Activated naive CD8-positive, alpha-beta T cell treated with anti-CD3 and anti-CD28 coated beads, Interleukin-2, amount 50 U/mL, for 16 hours (primary cell): ENCODE measurements around the gene PTPRD.

Experiments
- DNase-seq: peaks from one replicate; pipeline ENCODE4 v3.0.0-alpha.2; 2020; ENCODE audit warnings: low read depth, low spot score

Gene PTPRD

DNA sequence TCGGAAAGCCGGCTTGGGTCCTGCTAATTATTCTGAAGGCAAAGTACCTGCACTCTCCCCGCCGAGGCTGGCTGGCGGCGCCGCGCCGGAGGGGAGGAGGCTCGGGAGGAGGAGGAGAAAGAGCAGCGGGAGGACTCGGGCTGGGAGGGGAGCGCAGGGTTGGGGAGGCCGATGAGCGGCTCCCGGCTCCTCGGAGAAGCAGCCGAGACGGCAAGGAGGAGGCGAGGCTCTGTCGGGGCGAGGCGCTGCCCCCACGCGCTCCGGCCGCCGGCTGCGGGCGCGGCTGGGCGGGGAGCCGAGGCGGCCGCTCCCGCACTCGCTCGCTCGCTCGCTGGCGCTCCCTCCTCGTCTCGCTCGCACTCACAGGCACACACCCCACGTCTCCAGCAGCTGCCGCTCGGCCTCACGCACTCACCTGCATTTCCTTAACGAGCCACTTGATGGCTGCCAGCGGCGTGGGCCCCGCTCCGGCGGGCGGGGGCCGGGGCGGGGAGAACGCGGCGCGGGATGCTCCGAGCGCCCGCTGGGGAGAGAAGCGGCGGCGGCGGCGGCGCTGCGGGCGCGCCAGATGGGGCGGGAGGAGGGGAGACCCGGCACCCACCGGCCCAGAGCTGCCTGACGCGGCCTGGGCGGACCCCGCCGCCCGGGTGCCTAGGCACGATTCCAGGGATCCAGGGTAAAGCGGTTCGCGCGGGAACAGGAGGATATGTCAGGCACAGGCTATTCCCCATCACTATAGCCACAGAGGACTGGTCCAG is at the start of gene PTPRD:
Gene PTPRD, minus strand, starts transcription at position 362 of the 758 bp plus-strand sequence.
- no peak for DNase-seq

DNA sequence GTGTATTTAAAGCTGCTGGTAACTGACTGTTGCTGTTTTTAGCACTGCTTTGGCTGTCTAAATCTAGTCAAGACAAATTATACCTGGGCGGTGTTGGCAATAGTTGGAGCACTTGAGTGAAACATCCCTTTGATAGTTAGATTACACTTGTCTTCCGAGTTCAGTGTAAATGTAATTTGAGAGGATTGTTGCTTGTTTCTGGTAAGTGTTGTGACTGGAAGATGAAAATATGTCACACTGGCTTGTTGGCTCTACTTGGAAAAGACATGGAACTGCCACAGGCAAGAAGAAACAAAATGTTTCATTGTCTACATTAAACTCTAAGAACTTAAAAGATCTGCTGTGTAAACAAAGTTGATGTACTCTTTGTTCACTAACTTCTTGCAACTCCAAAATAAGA is 49.2 kb upstream of the PTPRD start:
- no peak for DNase-seq

DNA sequence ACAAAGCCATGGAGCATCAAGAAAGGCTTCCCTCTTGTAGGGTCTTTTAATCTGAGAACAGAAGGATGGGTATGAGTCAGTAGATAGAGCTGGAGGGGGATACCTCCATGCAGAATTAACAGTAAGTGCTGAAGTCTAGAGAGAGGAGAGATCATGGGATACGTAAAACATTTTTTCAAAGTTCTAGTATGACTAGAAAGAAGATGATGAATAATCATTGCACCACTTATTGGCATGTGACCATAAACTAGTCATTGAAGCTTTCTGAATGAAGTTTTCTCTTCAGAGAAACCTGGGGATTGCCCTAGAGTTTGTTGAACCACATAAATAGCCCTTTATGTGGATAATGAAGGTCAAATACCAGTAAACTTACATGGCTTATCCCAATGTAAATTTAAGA is 48.6 kb upstream of the PTPRD start:
- DNase-seq, result no peak

DNA sequence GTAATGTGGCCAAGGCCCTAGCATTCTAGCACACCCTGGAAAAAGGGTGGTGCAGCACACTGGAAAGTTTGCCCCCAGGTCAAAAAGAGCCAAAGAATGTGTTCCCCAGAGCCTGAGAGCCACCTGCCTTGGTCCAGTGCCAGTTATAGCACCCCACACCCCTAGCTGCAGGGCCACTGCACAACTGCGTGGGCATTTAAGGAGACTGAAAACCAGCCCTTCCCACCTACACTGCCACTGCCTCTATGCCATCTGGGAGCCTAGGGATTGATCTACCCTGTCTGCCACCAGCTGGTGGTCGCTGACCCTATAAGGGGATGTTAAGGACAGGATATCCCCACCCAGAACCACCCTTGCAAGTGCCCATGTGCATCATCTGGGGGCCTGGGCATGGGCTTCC is 38.2 kb upstream of the PTPRD start:
- no peak for DNase-seq

DNA sequence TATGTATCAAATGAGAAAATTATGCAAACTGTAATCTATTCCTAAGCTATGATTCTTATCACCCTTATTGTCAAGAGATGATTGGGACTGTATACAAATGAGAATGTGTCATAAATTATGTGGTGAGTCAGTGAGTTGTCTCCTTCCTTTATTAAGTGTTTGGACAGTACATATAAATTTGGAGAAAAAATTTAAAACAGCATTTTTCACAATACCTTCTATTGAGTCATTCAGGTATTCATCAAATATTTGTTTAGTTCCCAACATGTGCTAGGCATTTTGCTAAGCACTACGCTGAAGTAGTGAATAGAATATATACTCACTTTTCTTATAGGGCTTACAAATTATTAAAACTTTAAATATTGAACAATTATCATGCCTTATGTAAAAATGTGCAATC is 36.3 kb upstream of the PTPRD start:
- DNase-seq, result no peak

DNA sequence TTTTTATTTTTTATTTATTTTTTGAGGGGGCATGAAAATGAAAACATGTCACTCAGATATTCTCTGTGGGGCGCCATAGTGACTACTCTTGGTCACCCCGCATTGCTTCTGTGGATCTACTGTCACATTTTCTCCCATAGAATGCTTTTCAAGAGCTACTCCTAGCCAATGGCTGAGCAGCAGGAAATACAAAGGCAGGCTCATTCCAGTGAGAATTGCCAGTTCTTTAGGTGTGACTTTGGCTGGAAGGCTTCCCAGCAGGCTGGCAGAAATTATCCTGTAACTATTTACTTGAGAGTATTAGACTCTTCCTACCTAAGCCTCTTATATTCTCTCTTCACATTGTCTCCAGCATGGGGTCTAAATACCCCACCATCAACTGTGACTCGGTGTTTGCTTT is 21.0 kb upstream of the PTPRD start:
- DNase-seq, result no peak

DNA sequence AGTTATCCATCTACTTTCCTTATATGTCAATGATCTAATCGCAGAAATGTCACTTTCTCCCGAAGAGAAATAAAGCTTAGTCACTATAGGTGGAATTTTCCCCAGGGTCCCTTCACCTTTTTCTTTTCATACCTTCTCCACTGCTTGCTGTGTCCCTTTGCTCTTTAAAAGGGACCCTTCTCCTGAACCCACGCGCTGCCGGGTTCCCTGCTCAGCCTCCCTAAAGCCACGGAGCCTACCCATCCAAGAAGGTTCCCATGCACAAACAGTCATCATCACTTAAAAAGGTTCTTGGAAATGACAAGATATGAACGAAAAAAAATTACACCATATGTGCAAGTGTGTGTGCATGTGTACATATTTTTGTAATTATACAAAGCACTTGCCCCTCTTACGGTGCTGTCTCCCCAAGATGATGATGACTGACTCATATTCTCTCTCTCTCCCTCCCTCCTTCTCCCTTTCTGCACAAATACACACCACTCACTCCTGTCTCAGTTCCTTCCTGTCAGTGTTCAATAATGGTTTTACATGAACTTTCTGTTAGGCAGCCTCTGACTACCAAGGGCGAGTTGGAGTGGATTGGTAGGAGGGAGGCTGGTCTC is 1.5 kb upstream of the PTPRD start:
- DNase-seq, result no peak

DNA sequence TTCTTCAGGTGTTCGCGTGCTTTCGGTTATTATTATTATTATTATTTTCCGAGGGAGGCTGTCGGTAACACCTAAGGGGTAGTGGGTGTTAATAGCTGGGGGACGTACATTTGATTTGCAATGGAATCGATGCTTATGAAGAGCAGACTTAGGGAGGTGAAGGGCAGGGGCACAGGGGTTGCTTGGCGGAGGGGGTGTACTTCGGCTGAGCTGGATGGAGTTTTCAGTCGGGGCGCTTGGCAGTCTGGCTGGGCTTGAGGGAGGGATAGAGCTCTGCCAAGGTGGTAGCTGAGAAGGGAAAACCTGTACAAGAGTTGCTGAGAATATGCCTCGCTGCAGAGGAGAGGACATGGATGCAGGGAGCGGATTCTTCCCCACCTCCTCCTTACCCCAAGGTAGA is 617 bp upstream of the PTPRD start:
- no peak for DNase-seq

DNA sequence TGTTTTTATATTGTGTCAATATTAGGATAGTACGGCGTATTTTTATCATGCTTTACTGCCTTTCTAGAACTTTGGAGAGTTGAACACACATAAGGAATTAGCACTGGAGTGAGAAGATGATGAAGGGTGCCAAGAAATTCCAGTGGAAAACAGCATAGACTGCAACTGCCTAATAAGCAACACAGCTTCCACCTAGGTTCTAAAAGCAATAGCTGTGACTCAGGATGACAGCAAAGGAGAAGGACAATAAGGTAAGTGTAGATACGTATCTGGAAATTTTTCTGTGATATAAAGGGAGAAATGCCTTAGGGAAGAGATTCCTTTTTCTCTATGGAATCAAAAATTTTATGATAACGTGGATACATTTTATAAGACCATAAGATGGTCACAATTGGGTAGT is 7.4 kb downstream of the PTPRD start:
- DNase-seq, result no peak

DNA sequence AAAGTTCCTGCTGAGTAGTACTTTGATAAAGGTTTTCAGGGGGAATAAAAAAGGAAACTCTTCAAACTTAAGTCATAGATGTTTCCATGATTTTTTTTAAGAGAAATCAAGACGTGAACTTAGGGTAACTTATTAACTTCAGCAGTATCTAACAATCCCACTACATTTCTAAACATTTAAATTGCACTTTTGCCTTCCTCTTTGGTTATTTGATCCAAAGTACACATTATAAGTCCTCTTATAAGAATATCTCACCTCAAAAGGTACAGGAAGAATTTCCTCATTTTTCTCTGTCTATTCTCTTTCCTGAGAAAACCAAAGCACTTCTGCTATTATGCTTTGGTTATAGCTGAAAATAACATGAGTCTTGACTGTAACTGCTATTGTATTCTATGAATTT is 7.9 kb downstream of the PTPRD start:
- no peak for DNase-seq

DNA sequence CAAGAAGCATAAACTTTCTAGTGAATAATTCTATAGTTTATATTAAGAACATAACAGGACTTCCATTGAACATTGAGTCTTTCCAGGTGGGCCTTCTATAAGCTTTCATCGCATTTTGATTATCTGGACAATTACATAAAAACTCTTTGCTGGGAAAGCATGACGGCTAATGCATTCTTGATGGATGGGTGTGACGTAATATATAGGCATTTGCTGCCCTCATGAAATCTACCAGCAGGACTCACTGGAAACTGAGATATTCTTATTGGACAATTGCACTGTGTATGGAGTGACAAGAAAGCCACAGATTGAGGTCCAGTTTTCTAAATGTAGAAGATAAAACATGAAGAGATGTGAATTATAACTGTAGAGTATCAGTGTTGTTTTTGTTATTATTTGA is 15.0 kb downstream of the PTPRD start:
- no peak for DNase-seq

DNA sequence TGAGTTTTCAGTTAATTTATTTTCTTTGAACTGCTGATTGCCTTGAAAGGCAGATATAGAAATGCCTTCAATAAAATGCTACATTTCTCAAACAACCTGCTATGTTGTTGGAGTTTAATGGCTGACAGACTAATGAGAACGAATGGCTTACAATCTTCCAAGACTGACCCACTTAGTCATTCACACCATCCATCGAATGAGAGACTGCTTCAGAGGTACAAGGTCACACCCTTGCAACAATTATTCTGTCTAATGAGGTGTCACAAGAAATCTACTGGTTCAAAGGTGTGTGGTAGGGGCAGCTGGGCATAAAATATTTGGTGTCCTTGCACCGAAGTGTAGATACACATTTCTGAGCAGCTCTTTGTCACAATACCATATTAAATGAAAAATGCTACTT is 18.3 kb downstream of the PTPRD start:
- DNase-seq, result no peak

DNA sequence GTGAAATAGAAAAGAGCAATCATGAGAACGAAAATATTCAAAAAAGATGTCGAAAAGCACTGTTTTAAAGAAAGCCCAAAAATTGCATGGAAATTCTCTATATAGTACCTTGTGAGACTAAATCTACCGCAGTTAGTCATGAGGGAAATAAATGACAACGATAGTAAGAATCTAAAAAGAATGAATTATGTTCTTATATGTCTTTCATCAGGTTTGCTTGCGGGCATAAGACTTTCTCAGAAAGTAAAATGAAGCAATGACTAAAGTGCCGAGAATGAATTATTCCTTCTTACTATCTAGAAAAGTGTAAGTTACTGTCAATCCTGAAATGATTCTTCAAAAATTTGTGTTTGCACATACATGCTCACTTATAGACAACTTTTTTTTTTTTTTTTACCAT is 26.4 kb downstream of the PTPRD start:
- no peak for DNase-seq

DNA sequence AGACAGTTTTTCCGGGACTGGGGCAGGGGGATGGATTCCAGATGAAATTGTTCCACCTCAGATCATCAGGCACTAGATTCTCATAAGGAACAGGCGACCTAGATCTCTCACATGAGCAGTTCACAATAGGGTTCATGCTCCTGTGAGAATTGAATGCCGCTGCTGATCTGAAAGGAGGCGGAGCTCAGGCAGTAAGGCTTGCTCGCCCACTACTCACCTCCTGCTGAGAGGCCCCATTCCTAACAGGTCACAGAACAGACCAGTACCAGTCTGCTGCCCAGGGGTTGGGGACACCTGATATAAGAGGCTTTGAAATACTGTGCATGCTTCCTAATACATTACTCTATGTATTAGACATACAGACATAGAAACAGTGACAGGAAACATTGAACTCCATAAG is 41.1 kb downstream of the PTPRD start:
- no peak for DNase-seq

DNA sequence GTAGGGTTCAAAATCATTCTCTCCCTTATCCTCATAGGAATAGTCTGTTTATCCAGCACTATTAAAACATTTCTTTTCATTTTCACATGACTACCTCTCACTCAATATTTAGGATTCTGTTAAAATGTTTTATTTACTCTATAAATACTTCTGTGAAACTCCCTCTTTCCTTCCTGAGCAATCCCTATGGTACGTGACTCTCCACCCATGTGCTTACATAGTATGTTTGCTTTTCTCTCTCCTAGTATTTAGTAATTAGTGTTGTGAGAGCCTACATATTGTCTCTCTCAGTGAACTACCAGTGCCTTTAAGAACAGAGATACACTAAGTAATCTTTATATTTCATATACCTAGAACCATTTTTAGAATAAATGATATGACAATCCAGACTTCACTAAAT is 46.0 kb downstream of the PTPRD start:
- no peak for DNase-seq

DNA sequence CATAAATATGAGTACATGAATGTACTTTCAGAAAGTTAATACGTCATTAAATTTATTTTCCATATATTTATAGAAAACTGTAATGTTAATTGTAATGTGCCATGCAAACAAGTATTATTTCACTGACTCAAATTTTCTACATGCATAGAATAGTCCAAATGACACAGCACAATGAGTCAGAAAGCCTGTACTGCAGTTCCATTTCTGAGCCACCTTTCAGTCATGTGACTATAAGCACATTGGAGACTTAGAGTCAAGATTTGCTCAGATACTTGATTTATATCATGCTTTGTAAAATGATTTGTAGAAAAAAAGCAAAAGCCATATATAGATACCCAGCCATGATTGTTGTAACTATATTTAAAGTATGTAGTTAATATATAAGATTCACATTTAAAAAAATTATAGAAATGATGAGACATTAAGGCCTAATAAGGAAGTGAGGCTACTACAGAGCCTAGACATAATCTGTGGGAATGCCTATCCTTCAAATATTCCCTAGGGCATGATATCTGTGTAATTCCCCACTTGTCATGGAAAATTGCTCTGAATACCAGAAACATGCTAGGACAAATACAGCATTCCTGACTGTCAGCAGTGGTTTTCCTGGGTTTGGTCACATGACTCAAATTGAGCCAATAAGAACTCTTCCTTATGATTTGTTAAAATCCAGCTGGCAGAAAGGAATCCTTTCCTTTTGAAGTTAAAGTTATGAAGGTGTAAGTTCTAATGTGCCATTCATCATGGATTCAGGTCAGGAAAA is 50.0 kb downstream of the PTPRD start:
- DNase-seq, result no peak

DNA sequence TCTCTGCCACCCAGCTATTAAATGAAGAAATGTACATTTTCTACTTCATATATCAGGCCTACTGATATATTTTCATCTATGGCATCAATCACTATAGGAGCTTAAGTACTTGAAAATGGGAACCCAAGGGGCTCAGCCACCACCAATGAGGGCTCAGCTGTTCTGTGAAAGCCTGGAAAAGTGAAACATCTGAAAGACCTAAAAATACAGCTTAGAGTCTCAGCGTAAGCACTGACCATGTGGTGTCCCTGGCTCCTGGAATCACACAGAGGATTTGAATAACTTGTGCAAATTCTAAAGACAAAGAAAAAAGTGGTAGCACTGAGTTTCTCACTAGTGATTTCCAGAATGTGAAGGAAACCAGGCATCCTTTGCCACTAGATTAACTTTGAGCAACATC is 64.5 kb downstream of the PTPRD start:
- no peak for DNase-seq

DNA sequence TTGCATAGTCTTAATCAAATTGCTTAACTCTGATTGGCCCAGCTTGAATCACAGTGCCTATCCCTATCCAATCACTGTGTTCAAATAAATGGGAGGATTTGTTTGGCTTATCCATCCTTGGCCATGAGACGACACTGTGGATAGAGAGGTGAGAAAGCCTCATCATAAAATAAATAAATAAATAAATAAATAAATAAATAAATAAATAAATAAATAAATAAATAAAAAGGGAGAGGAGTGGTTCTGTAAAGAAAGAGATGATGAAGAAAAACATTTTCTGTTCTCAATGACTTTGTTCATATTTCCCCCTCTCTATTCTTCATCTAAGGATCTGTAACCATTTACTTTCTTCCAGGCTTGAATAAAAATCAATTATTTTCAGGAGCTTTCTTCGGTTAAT is 74.7 kb downstream of the PTPRD start:
- no peak for DNase-seq

DNA sequence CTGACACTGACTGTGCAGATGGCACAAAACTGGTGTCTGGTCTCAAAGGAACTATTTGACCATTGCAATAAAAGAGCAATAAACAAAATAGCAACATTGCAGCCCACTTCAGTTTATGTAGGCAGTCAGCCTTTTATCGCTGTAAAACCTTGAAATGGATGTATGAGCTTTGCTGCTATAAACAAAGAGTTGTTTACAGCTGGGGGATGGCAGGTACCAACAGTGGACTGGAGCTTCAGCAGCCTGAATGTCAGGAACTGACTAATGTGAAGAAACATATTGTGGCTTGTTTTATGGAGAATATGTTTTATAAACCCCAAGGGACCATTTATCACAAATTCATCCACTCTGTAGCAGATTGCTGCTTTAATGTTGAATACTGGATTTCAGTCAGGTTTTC is 78.0 kb downstream of the PTPRD start:
- no peak for DNase-seq

DNA sequence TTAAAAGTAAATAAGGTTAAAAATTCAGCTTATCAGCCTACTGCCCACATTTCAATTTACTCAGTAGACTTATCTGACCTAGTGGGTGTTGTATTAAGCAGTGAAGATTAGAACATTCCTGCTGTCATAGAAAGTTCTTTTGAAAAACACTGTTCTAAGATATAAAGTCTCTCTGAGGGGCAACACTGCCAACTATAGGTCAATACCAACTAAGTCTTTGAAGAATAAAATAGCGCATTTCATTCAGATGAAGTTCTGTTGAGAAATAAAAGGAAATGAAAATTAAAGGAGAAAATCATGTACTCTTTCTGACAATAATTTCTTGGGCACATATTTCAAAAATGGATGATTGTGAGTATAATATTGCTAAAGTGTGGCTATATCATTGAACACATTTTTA is 86.8 kb downstream of the PTPRD start:
- DNase-seq, result no peak

DNA sequence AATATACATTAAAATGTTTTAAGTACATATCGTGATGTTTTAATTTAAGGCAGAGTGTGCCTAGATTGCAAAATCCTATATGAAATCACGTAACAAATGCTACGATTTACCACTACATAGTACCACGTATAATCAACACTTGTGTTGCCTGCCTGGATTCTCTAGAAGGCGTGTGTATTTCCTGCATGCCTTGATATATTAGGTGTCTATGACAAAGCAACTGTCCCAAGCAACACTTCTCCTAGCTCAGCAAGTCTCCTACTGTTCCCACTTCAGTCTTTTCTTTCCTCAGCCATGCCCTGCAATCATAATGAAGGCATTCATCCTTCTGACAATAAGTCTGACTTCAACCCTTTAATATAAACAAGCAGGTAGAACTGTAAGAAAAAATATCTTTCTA is 89.6 kb downstream of the PTPRD start:
- DNase-seq, result no peak

DNA sequence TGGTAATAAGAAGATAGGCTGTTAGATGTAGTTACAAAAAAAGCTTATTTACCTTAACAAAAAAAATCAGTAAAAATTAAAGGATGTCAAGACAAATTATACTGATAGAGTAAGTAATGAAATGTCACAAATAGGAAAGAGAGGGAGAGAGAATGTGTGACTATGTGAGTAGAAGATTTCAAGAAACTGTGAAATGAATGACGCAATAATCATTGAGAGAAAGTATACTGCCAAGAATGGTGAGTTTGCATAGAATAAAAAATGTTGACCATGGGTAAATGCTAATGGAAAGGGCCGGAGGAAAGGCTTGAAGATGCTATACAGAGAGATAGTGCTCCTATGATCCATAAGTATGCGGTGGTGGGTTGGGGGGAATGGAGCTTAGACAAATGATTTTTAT is 100.7 kb downstream of the PTPRD start:
- no peak for DNase-seq

DNA sequence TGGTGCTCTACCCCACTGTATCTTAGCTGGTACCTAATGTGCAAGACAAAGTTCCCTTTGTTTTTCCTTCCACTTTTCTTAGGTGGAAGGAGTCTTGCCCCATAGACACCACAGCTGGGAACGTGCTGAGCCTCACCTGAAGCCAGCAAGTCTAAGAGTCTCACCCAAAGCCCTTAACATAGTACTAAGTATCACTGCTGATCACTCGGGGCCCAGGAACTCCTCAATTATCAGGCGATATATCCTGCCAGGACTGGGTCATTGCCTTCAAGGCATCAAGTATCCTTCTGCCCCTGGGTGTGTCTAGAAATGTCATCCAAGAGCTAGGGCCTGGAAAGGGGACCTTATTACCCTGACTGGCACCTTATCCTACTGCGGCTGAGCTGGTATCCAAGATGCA is 123.9 kb downstream of the PTPRD start:
- no peak for DNase-seq
